ENCODE data around the gene SPATC1L. TPM values are rescaled to one million over a fixed set of nuclear protein-coding genes. Genes with fewer than 3 reads are reported as not detected.
"Not testable (repeated sequence)": the region's sequence is repeated elsewhere in the genome, so short reads cannot be mapped to it uniquely, and the experiment has no call there.

The SPATC1L gene
- polyA plus RNA-seq, 3 donors, result 3.3 to 6.7 (median 5.8) TPM

- H3K27me3 ChIP-seq (ENCODE audit: control insufficient read depth in 2 of 2, insufficient read depth in 2 of 2, low read length in 2 of 2), result no peaks in the 10 kb centered on the region
- H3K4me2 ChIP-seq (replicated peaks; ENCODE audit: extremely low read depth, low read length, poor library complexity, severe bottlenecking), result peak overlapping the region; percentile 70
- intact Hi-C loops (cut with micrococcal nuclease), result loop anchor here (2.0 to 10.0 kb wide), 5 partner anchors 42 to 272 kb away; partner anchors contain the start of genes C21orf58 (in 2 of the 2), LSS (in 2 of the 2), PCNT (in 2 of the 2) and DIP2A (in 1 of the 2)
- H3K4me1 ChIP-seq (ENCODE audit: control insufficient read depth in 1 of 2, insufficient read depth in 2 of 2, low read length in 2 of 2), result peaks cover 4 to 5% of the 10 kb centered on the region in 2 donors
- peak overlapping the region; percentile 68 to 80 for H3K27ac ChIP-seq (ENCODE audit: low read depth in 1 of 2, low read length in 2 of 2)
- peaks cover 0 to 3% (median 0%) of the 10 kb centered on the region in 7 donors for H3K9me3 Mint-ChIP-seq
- peak; percentile 66 to 82 (median 78) for DNase-seq
- H3K27me3 Mint-ChIP-seq (ENCODE audit: low read depth in 3 of 3), result peaks cover 0 to 2% (median 0%) of the 10 kb centered on the region in 3 donors
- H3K4me3 Mint-ChIP-seq, result peak overlapping the region; percentile 85 to 90
- no peaks in the 10 kb centered on the region for H3K36me3 Mint-ChIP-seq
- H3K4me3 ChIP-seq (replicated peaks in 1 of 3; ENCODE audit: low read depth in 2 of 3, low read length in 3 of 3), result peak overlapping the region; percentile 49 to 80 (median 63)
- H3K9ac ChIP-seq (ENCODE audit: insufficient read depth, low read length, poor library complexity, severe bottlenecking), result peak overlapping the region; percentile 63
- 14% methylated on average over 13 of the region's 30 CpGs for WGBS (ENCODE audit: insufficient coverage)
- H2AFZ ChIP-seq (ENCODE audit: insufficient read depth, low read depth, low read length, poor library complexity, severe bottlenecking), result peak overlapping the region; percentile 77
- no peak for TF ChIP-seq CTCF (IDR thresholded peaks at IDR 0.05)
- no peaks in the 10 kb centered on the region for H3K79me2 ChIP-seq (ENCODE audit: insufficient read depth, low read length)
- no peaks in the 10 kb centered on the region for H3K36me3 ChIP-seq (replicated peaks in 1 of 2; ENCODE audit: control insufficient read depth in 1 of 2, insufficient read depth in 2 of 2, low read length in 2 of 2)
- H4K20me1 ChIP-seq (ENCODE audit: insufficient read depth, low read length), result no peaks in the 10 kb centered on the region
- no peaks in the 10 kb centered on the region for H3K9me3 ChIP-seq (replicated peaks in 1 of 2; ENCODE audit: control insufficient read depth in 1 of 2, insufficient read depth in 1 of 2, low read length in 2 of 2)
- peaks cover 15% of the 10 kb centered on the region for H3K4me1 Mint-ChIP-seq
- peak overlapping the region; percentile 89 to 96 (median 95) for H3K27ac Mint-ChIP-seq
Measured at GRCh38 chr21:46184625-46185555, 631 bp upstream of the SPATC1L start.

- not testable (repeated sequence) for H3K27ac ChIP-seq (ENCODE audit: low read depth in 1 of 2, low read length in 2 of 2); H3K9me3 ChIP-seq (replicated peaks in 1 of 2; ENCODE audit: control insufficient read depth in 1 of 2, insufficient read depth in 1 of 2, low read length in 2 of 2); H3K36me3 Mint-ChIP-seq; H3K36me3 ChIP-seq (replicated peaks in 1 of 2; ENCODE audit: control insufficient read depth in 1 of 2, insufficient read depth in 2 of 2, low read length in 2 of 2); H3K4me3 Mint-ChIP-seq; H3K9me3 Mint-ChIP-seq; H4K20me1 ChIP-seq (ENCODE audit: insufficient read depth, low read length); H3K27ac Mint-ChIP-seq; H3K79me2 ChIP-seq (ENCODE audit: insufficient read depth, low read length); DNase-seq; H3K27me3 Mint-ChIP-seq (ENCODE audit: low read depth in 3 of 3); H3K27me3 ChIP-seq (ENCODE audit: control insufficient read depth in 2 of 2, insufficient read depth in 2 of 2, low read length in 2 of 2); H3K9ac ChIP-seq (ENCODE audit: insufficient read depth, low read length, poor library complexity, severe bottlenecking); H3K4me1 ChIP-seq (ENCODE audit: control insufficient read depth in 1 of 2, insufficient read depth in 2 of 2, low read length in 2 of 2)
- peak overlapping the region; percentile 93 for H2AFZ ChIP-seq (ENCODE audit: insufficient read depth, low read depth, low read length, poor library complexity, severe bottlenecking)
- WGBS (ENCODE audit: insufficient coverage), result 100% methylated on average over 1 of the region's 13 CpGs
- peak overlapping the region in 1 of 3 experiments; percentile 80 for H3K4me3 ChIP-seq (replicated peaks in 1 of 3; ENCODE audit: low read depth in 2 of 3, low read length in 3 of 3)
- intact Hi-C loops (cut with micrococcal nuclease), result loop anchor here in 1 of 2 donors (5.0 to 10.0 kb wide), 2 partner anchors 44 to 141 kb away; partner anchors contain the start of genes C21orf58, LSS and PCNT
- H3K4me2 ChIP-seq (replicated peaks; ENCODE audit: extremely low read depth, low read length, poor library complexity, severe bottlenecking), result peak overlapping the region; percentile 94
- H3K4me1 Mint-ChIP-seq, result peaks cover 13% of the 10 kb centered on the region
Measured at GRCh38 chr21:46183337-46183909, 836 bp downstream of the SPATC1L start.

Measured in CD14-positive monocyte (primary cell).